Body of pancreas (tissue), 4 donors: ENCODE results near the gene ZFP69B. TPM values are rescaled to one million over a fixed set of nuclear protein-coding genes. Genes with fewer than 3 reads are reported as not detected.

Experiments used
- ATAC-seq: fragments of 150-250 bp; one replicate; pipeline ENCODE4 v1.9.1; 2016
- DNase-seq, 4 donors: peaks; one replicate each; pipeline ENCODE4 v3.0.0-alpha.2; 2019
- H3K27ac ChIP-seq, 4 donors: fragments of 200-600 bp; sonication (generic); 1 replicate in 3 of 4; 2 replicates in 1 of 4; pipeline versions ENCODE4 v1.5.1 to v1.6.1; 2016 to 2019; ENCODE audit warnings: mild to moderate bottlenecking in 1 of 4, mixed read lengths in 1 of 4, moderate library complexity in 1 of 4
- H3K27me3 ChIP-seq, 2 donors: fragments of 200-600 bp; sonication (generic); one replicate each; pipeline ENCODE4 v1.6.0; 2016; ENCODE audit warnings: mild to moderate bottlenecking in 1 of 2
- H3K36me3 ChIP-seq, 2 donors: fragments of 200-600 bp; sonication (generic); replicated peaks in 1 of 2; 2 replicates each; pipeline ENCODE4 v1.5.1; 2016; ENCODE audit warnings: low read depth in 2 of 2; ENCODE audit not compliant: insufficient read depth in 1 of 2
- H3K4me1 ChIP-seq: fragments of 200-600 bp; sonication (generic); one replicate; pipeline ENCODE4 v1.6.0; 2016
- H3K4me3 ChIP-seq, 2 donors: fragments of 200-600 bp; sonication (generic); 1 replicate in 1 of 2; 2 replicates in 1 of 2; pipeline ENCODE4 v1.5.1; 2016 to 2019
- H3K9me3 ChIP-seq, 3 donors: fragments of 200-600 bp; sonication (generic); 1 replicate in 2 of 3; 2 replicates in 1 of 3; pipeline ENCODE4 v1.5.1; 2016
- POLR2A ChIP-seq, 3 donors: fragments of 450-650 bp; IDR thresholded peaks; one replicate each; pipeline ENCODE4 v1.6.1; 2016; ENCODE audit warnings: antibody characterized with exemption in 3 of 3, mild to moderate bottlenecking in 2 of 3
- WGBS, 2 donors: methylation state at CpG; one replicate each; pipeline ENCODE4 v1.1.5; 2017; 5-methylcytosine and 5-hydroxymethylcytosine counted together
- intact Hi-C: fragments of 100-400 bp; cut with DNase I; formaldehyde crosslinking; loops from one replicate; pipeline ENCODE4 v1.15.1; 2023
- total RNA-seq, 2 donors: library from RNA; depleted of rRNA; stranded (reverse); fragments of >200 nt; gene quantifications; one replicate each; pipeline ENCODE4 v1.1.0, GENCODE V29; 2016
- TF ChIP-seq, protein P1 (sequence below), 7 experiments: fragments of 450-650 bp in 4 of 7; fragments of 200-600 bp in 3 of 7; sonication (generic) in 3 of 7; IDR thresholded peaks; one replicate each; pipeline ENCODE4 v1.5.1; 2016 to 2019; ENCODE audit warnings: antibody characterized with exemption in 7 of 7

ZFP69B gene
- 1 to 10 TPM in 1 of 2 donors, under 1 TPM in 1; 0.66 to 1.8 TPM for total RNA-seq

DNA sequence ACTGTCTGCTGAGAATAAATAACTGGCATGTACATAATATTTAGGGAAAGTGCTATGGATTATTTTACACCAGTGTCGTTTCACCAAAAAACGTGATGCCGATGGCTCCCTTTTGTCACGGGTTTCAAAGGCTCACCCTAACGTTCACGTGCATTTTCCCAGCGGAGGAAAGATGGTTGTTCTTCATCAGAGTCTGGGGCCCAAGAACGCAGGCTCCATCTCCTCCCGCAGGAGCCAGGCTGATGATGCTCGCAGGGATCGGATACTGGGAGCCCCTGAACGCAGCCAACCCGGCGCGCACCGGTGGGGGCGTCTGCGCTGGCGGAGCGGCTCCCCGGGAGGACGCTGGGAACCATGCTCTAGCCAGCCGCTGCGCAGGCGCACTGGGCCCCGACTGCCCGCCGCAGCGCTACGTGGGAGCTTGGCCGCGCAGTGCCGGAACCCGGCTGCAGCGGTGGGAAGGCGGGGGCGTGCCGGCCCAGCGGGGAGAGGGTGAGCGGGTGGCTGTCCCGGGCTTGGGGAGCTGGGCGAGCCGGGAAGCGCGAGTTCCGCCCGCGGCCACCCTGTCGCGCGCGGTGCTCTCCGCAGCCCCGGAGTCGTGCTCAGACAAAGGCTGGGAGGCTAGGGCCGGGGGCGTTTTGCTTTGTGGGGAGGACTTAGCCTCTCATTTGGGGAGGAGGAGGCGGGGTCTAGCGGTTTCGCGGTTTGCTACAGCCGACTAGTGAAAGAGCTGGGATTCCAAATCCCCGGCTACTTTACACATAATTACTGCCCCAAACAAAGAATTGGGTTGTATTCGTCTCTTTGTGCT is at the start of gene ZFP69B:
ZFP69B (plus strand) TSS at position 793 of the 811 bp plus-strand sequence. CDS start 486 bp downstream, outside the sequence.
- H3K9me3 ChIP-seq = no peaks in the 10 kb centered on the region
- 0% methylated on average over 22 to 62 of the region's 64 CpGs for WGBS, 2 donors
- ATAC-seq (peak; percentile 97), DNase-seq (peak; percentile 92 to 95 (median 92))
- H3K4me3 ChIP-seq = peak within 1 kb of the TSS; percentile 44 to 86
- TF ChIP-seq, protein P1, sequence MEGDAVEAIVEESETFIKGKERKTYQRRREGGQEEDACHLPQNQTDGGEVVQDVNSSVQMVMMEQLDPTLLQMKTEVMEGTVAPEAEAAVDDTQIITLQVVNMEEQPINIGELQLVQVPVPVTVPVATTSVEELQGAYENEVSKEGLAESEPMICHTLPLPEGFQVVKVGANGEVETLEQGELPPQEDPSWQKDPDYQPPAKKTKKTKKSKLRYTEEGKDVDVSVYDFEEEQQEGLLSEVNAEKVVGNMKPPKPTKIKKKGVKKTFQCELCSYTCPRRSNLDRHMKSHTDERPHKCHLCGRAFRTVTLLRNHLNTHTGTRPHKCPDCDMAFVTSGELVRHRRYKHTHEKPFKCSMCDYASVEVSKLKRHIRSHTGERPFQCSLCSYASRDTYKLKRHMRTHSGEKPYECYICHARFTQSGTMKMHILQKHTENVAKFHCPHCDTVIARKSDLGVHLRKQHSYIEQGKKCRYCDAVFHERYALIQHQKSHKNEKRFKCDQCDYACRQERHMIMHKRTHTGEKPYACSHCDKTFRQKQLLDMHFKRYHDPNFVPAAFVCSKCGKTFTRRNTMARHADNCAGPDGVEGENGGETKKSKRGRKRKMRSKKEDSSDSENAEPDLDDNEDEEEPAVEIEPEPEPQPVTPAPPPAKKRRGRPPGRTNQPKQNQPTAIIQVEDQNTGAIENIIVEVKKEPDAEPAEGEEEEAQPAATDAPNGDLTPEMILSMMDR (IDR thresholded peaks at IDR 0.05) = peak in 2 of 7 experiments; percentile 7
- TF ChIP-seq POLR2A (IDR thresholded peaks at IDR 0.05) = peak; percentile 49 to 71 (median 65)
- peaks cover 14% of the 10 kb centered on the region for H3K4me1 ChIP-seq
- H3K27me3 ChIP-seq = no peaks in the 10 kb centered on the region
- intact Hi-C loops = no loop called here
- H3K27ac ChIP-seq = peak within 1 kb of the TSS; percentile 22 to 82 (median 62)
- no peaks in the 10 kb centered on the region for H3K36me3 ChIP-seq

DNA sequence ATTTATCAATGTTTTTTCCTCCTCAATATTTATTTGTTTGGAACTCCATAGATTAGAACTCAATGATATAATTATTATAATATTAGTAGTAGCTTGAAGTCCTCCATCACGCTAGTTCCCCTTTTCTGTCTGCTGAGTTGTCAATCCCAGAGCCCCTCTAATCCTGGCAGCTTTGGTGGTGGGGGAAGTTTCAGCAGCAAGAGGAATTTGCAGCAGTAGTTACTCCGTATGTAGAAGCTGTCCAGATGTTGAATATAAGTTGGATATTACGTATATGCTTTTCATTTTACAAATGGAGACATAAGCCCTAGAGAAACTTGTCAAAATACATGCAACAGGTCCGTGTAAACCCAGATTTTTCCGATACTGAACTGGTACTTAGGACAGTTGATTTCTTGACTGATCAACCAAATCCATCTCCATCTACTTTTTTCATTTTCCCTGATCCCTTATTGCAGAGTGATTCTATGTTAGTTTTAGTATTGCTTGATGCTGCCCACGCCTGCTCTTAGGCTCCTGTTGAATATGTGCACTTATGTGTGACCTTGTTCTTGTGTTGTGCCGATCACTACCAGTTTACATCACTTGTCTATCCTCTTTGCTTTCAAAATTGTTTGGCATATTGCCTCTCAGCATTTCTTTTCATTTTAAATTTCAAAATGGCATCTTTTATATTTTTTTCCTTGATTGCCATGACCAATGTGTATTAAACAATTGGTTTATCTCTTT is 48.6 kb upstream of the ZFP69B start:
- ATAC-seq (no peak), DNase-seq (no peak)
- Histone ChIP-seq H3K27me3 (no peaks in the 10 kb centered on the region), H3K4me3 (no peak overlapping the region), H3K4me1 (peaks cover 21% of the 10 kb centered on the region), H3K27ac (no peak overlapping the region), H3K9me3 (no peaks in the 10 kb centered on the region), H3K36me3 (no peaks in the 10 kb centered on the region)
- intact Hi-C loops = loop anchor here (10.0 kb wide), 1 partner anchor 47 kb away; no protein-coding TSS in a partner anchor
- 76 to 83% methylated on average over 7 of the region's 7 CpGs for whole genome bisulfite sequencing, 2 donors
- TF ChIP-seq POLR2A (IDR thresholded peaks at IDR 0.05) = no peak
- TF ChIP-seq, protein P1 (IDR thresholded peaks at IDR 0.05) = no peak

DNA sequence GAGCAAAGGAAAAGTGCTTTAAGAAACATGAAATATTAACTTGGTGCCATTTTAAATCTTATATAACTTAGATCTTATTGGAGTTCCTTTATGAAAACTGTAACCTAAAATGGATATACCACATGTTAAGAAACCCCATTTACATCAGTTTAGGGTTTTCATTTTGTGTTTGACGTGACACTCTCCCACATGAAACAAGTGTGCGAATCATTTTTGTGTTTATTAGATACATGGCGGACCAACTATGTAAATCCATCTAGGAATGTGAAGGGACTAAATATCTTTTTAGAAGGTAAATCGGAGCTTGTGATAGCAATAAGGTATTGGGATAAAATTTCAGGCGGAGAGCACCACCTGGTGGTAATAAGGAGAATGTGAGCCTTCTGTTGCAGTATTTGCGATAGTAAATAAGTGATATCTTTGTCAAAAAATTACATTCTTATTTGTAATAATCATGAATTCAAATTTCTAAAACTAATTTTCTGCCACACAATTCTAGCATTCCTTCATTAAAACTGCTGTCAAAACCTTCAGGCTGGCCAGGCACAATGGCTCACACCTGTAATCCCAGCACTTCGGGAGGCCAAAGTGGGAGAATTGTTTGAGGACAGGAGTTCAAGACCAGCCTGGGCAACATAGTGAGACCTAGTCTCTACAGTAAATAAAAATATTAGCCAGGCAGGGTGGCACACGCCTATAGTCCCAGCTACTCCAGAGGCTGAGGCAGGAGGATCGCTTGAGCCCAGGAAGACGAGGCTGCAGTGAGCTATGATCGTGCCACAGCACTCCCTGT is 45.4 kb upstream of the ZFP69B start:
- DNase-seq (peak; percentile 38 to 59 (median 44)), ATAC-seq (peak; percentile 85)
- 40 to 43% methylated on average over 11 of the region's 11 CpGs for WGBS, 2 donors
- Histone ChIP-seq H3K27ac (no peak overlapping the region), H3K4me3 (no peak overlapping the region), H3K27me3 (no peaks in the 10 kb centered on the region), H3K9me3 (no peaks in the 10 kb centered on the region), H3K36me3 (peaks cover 0 to 2% of the 10 kb centered on the region in 2 donors), H3K4me1 (peaks cover 17% of the 10 kb centered on the region)
- TF ChIP-seq POLR2A (IDR thresholded peaks at IDR 0.05) = no peak
- TF ChIP-seq, protein P1 (IDR thresholded peaks at IDR 0.05) = peak; percentile 70 to 92 (median 85)
- intact Hi-C loops = loop anchor here (10.0 kb wide), 1 partner anchor 50 kb away; no protein-coding TSS in a partner anchor

DNA sequence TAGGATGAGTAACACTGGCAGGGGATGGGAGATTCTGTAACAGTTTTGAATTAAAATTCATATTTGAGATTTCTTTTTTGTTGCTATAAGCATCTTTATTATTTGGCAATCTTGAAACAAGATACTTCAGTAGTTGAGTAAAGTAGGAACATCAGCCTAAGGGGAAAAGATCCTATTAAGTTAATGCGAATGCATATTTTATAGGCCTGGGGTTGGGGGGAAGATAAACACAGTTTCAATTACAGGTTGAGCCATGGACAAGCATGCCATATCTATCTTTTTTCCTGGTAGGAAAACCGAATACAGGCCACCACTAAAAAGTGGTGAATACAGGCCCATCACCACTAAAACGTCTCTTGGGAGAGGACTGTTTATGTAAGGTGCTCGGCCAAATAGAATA is 44.5 kb upstream of the ZFP69B start:
- Histone ChIP-seq H3K9me3 (no peaks in the 10 kb centered on the region), H3K27me3 (no peaks in the 10 kb centered on the region), H3K27ac (no peak overlapping the region), H3K36me3 (peaks cover 0 to 9% of the 10 kb centered on the region in 2 donors), H3K4me3 (no peak overlapping the region), H3K4me1 (peaks cover 11% of the 10 kb centered on the region)
- TF ChIP-seq POLR2A (IDR thresholded peaks at IDR 0.05) = no peak
- TF ChIP-seq, protein P1 (IDR thresholded peaks at IDR 0.05) = no peak
- 65 to 67% methylated on average over 4 of the region's 4 CpGs for WGBS, 2 donors
- intact Hi-C loops = loop anchor here (10.0 kb wide), 1 partner anchor 51 kb away; no protein-coding TSS in a partner anchor
- ATAC-seq (no peak), DNase-seq (no peak)
